Right renal pelvis (tissue), 4 donors: ENCODE measurements around the gene ZNF540. TPM values are rescaled to one million over a fixed set of nuclear protein-coding genes. Genes with fewer than 3 reads are reported as not detected.
"Not testable (repeated sequence)": the region's sequence is repeated elsewhere in the genome, so short reads cannot be mapped to it uniquely, and the experiment has no call there.

ENCODE experiments used
- DNase-seq, 4 donors: peaks; one replicate each; pipeline ENCODE4 v3.0.0-alpha.2; 2013; ENCODE audit warnings: low read depth in 4 of 4, low spot score in 3 of 4, missing footprints in 1 of 4
- polyA plus RNA-seq, 4 donors: library from polyadenylated mRNA; unstranded; fragments of 120-200 nt; gene quantifications; one replicate each; pipeline ENCODE4 v1.2.1, GENCODE V29; 2013; ENCODE audit not compliant: insufficient read length in 4 of 4

The ZNF540 gene
- 1 to 10 TPM; 3.6 to 6.0 (median 4.4) TPM for polyA plus RNA-seq

DNA sequence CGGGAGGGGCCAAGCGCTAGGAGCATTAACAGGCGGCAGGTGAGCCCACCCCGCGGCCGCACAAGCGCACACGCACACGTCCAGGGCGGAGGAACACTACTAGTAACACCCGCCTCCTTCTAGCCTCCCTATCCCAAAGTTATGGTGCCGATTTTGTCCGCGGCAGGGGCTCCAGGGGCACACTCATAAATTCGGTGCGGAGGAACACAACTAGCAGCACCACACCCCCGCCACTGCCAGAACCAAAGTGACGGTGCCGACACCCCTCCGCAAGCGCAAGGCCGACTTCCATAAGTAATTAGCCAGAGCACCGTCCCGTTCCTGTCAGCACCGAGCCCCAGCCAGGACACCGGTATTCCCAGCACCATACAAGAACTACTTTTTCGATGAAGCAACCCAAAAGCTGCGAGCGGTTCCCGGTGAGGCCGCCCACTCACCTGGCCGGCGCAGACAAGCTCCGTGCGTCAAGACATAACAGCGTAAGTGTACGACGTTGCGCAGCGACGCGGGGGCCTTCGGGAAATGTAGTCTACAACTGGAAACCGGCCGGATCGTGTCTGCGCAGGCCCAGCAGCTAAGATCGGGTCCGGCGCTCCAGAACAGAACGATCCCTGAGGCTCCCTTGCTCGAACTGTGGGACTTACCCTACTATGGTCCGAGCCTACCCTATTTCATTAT lies at the start of gene ZNF540, which contains the start of gene ZNF571:
TSS of gene ZNF540 (plus strand) at position 573 of the 678 bp plus-strand sequence. CDS start 3,572 bp downstream, outside the sequence.
TSS of gene ZNF571 (minus strand) at position 489 of the 678 bp plus-strand sequence. CDS start 8,116 bp downstream, outside the sequence.
- DNase-seq: peak; percentile 87 to 92 (median 89)

DNA sequence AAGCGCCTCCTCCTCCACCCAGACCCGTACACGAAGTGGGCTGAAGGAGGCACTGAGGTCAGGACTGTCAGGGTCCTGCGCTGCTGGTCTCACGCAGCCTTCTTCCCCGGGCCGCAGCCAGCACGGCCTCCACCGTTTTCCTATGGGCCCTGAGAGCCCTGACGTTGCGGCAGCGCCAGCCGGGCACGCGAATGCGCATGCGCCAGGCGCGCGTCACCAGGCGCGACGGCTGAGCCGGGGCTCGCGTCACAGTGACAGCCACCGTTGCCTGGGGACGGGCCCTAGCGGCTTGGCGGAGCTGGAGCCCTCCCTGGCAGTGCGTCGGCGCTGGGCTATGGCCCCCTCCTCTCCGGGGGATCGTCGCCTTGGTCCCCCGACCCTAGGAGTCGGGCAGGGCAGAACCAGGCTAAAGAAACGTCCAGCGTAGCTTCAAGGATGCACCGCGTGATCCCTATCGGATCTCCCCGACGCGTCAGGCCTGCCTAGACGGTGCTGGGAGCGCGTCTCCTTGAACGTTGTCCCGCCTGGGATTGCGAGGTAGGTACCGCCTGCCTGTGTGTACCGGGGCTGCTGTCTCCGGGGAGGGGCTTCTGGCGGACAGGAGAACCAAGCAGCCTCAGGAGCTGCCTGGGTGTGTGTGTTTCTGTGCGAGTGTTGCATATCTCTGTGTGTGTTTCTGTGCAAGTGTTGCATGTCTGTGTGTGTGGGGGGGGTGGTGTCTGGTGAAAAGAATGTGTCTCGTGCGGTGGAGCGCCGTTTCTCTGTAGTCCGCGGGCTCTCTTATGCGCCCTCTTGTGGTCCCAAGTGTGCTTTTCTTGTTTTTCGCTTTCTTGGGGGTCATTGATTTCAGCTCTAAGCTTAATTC lies 43.3 kb upstream of the ZNF540 start:
- peak; percentile 55 to 72 (median 68) for DNase-seq

DNA sequence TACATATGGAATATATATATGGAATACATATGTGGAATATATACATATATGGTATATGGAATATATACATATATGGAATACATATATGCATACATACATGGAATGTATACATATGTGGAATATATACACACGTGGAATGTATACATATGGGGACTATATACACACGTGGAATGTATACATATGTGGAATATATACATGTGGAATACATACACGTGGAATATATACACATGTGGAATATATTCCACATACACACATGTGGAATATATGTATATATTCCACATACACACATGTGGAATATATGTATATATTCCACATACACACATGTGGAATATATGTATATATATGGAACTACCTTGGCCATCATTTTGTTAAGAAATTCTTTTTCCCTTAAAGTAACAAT lies 31.2 kb upstream of the ZNF540 start:
- no peak for DNase-seq

DNA sequence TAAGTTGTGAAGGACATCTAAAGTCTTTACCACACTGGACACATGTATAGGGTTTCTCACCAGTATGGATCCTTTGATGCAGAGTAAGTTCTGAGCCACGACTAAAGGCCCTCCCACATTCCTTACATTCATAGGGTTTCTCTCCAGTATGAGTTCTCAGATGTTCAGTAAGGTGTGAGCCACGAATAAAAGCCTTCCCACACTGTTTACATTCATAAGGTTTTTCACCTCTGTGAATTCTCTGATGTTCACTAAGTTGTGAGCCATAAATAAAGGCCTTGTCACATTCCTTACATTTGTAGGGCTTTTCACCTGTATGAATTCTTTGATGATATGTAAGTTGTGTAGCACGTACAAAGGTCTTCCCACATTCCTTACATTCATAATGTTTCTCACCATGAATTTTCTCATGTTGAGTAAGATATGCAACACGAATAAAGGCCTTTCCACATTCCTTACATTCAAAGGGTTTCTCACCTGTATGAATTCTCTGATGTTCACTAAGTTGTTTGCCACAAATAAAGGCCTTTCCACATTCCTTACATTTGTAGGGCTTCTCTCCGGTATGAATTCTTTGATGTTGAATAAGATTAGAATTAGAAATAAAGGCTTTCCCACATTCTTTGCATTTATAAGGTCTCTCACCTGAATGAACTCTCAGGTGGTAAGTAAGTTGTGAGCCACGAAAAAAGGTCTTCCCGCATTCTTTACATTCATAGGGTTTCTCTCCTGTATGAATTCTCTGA lies 29.9 kb upstream of the ZNF540 start:
- no peak for DNase-seq

DNA sequence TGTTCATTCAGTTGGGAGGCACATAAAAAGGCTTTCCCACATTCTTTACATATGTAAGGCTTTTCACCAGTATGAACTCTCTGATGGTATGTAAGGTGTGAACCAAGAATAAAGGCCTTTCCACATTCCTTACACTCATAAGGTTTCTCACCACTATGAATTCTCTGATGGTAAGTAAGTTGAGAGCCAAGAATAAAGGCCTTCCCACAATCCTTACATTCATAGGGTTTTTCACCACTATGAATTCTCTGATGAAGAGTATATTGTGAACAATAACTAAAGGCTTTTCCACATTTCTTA lies 29.4 kb upstream of the ZNF540 start:
- no peak for DNase-seq

DNA sequence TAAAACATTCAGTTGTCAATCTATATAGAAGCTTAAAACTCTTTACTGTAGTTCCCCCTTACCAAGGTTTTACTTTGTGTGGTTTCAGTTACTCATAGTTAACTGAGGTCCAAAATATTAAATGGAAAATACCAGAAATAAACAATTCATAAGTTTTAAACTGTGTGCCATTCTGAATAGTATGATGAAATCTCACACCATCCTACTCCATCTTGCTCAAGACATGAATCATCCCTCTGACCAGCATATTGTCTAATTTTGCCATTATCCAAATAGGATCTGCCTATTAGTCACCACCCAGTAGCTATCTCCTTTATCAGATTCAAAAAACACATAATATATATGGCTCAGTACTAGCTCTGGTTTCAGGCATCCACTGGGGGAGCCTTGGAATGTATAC lies 22.5 kb upstream of the ZNF540 start:
- DNase-seq: no peak

DNA sequence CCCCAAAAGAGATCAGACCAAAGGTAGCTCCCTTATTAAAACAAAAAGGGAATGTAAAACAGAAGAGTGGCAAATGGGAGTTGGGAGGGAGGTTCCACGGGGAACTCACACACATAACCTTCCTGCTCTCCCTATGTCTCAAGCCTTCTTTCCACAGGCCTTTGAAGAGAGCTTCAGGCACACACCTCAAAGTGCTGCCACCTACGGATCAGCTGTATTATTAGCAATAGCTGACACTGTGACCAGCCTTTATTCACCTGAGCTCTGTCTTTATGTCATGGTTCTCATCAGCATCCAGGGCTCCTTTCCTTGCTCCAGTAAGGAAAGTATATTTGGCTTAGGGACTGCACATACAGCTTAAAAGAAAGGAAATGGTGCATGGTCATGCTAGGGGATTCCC lies 11.3 kb upstream of the ZNF540 start:
- no peak for DNase-seq

DNA sequence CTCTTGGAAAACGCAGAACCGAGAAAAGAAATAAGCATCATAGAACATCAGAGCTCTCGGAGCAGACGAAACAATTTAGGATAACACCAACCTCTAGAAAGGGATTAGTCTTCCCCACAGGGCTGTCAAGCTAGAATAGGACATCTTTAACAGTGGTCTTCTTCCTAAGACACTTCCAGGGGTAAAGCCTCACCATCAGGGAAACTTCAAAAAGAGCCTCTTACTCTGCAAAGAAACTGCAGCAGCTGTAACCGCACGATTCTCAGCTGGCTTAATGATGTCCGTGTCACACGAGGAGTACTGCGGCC lies 726 bp upstream of the ZNF540 start:
- peak in 2 of 4 donors; percentile 7 to 40 for DNase-seq

DNA sequence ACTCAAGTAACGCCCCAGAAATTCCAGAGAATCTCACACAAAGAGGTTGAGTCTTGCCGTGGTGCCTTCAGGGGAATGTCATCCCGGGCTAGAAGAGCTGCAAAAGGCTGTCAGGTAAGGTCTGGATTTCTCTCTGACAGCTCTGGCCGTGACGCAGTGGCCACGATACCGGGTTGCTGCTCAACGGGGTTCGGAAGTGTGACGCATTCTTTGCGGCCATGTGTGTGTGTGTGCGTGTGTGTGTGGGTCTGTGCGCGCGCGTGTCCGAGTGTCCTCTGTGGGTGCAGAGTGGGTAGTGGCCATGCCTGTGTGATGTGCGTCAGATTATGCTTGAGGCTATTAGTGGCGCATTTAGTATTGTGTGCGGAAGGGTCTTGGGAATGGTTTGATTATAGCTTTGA lies 306 bp downstream of the ZNF540 start:
- DNase-seq: no peak

DNA sequence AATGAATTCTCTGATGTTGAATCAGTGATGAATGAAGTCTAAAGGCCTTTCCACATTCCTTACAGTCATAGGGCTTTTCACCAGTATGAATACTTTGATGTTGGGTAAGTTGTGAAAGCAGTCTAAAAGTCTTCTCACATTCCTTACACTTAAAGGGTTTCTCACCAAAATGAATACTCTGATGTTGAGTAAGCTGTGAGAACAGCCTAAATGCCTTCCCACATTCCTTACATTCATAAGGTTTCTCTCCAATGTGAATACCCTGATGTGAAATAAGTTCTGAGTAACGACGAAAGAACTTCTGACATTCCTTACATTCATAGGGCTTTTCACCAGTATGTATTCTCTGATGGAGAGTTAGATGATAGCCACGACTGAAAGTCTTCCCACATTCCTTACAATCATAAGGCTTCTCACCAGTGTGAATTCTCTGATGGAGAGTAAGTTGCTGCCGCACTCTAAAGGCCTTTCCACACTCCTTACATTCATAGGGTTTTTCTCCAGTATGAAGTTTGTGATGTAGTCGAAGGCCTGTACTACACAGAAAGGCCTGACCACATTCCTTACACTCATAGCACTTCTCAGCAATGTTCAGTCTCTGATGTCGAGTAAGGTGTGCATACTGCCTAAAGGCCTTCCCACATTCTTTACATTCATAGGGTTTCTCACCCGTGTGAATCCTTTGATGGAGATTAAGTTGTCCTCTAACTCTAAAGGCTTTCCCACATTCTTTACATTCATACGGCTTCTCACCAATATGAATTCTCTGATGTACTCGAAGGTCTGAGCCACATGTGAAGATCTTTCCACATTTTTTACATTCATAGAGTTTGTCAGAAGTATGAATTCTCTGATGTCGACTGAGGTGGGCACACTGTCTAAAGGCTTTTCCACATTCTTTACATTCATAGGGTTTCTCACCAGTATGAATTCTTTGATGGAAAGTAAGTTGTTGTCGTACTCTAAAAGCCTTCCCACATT lies 40.7 kb downstream of the ZNF540 start:
- DNase-seq: no peak

DNA sequence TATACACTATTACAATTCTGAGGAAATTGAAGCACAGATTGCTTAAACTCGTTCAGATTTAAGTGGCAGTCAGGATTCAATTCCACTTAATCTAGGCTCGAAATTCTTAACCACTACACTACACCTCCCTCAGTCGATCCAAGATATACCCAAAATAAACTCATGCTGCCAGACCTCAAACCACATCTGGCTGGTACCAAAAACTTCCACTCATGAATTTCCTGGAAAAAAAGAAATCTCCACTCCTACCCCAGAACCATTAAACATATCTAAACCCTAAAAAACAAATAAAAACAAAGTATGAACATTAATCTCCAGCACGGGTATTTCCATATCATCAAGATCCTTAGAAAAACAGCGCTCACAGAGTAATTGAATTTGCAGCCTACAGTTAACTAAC lies 59.4 kb downstream of the ZNF540 start:
- DNase-seq: no peak

DNA sequence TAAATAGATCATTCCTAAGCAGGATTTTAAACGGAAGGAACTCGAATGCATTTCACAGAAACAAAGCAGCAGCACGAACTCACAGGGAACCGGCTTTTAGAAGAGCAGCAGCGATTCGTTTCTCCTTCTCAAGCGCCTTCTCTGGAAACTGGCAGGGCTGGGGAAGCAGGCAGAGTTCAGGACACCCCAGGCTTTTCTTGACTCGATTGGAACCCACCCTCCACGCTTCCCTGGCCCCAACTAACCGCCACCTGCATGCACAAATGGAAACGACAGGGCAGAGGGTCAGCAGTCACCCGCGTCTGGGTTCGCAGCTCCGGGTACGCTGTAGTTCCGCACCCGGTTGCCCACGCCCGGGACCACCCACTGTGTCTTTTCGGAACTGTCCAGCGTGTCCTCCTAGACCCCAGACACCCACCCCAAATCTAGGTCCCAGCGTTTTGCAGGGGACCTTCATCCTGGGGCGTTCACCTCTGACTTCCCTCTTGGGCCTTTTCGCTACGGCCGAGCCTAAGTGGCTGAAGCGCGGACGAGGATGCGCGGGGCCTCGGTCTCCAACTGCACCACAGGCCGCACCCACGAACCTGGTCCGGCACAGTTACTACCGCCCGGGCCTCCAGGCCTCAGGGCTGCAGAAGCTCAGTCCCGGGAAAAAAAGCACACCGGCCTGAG lies 60.1 kb downstream of the ZNF540 start:
- peak; percentile 18 to 53 (median 32) for DNase-seq

DNA sequence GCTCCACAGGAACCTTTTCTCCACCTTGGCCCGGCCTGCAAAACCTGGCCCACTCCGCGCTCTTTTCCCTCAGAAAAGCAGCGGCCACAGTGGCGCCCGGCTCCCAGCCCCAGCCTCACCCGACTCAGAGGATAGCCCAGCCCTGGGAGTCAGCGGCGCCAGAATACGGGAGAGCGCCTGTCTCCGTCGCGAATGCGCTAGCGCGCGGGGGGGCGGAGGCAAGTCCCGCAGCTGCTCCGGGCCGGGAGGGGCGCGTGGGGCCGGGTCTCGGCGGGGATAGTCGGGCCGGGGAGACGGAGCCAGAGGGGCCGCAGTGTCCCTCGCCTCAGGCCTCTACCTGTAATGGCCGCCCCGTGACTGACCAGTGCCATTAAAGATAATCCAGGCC lies 60.6 kb downstream of the ZNF540 start, which contains the start of gene ZFP30:
TSS of gene ZFP30 (minus strand) at position 165 of the 388 bp plus-strand sequence. CDS start 7,643 bp downstream, outside the sequence.
- DNase-seq: peak; percentile 58 to 85 (median 76)

DNA sequence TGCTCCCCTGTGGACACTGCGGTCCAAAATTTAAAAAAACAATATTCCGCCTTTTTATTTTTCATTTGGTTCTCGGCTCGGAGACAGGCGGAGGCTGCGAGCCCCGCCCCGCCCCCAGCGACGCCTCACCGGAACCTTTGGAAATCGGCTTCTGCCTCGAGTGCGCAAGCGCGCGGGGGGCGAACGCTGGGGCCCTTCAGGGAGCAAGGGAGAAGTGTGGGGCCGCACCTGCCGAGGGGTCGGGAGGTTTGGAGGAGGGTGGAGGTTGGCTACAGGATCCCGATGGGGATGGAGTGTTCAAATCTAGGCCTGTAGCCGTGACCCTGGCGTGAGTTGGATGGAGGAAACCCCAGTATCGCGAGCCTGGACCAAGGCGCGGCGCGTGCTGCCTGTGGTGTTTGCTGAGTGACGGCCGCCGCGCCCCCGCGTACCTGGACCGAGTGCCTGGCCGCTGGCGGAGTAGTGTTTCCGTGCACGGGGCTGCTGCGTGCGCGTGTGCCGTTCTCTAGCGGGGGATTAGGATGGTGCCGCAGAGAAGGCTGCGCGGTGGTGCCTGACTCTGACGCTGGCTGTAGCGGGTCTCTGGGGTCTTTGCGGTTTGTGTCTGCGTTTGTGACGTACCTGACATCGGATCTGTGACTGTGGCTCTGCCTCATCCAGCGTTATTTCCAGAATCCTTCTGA lies 61.2 kb downstream of the ZNF540 start:
- peak; percentile 59 to 78 (median 76) for DNase-seq

DNA sequence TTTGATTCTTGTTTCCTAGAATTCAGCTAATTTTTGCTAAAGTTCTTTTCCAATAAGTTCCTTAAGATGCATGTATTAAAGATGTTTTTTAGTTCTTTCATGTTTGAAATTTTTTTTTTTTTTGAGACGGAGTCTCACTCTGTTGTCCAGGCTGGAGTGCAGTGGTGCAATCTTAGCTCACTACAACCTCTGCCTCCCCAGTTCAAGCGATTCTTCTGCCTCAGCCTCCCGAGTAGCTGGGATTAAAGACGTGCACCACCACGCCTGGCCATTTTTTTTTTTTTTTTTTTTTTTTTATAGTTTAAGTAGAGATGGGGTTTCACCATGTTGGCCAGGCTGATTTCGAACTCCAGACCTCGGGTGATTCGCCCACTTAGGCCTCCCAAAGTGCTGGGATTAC lies 62.5 kb downstream of the ZNF540 start:
- DNase-seq: not testable (repeated sequence)
